Retinal pigment epithelial cell (primary cell): ENCODE data around the gene WDPCP.
"Not testable (repeated sequence)": the region's sequence is repeated elsewhere in the genome, so short reads cannot be mapped to it uniquely, and the experiment has no call there.

ENCODE experiments used
- DNase-seq: peaks from one replicate; pipeline ENCODE4 v3.0.0-alpha.2; 2010; ENCODE audit warnings: low read depth
- H3K4me3 ChIP-seq: 2 replicates; pipeline ENCODE4 v1.5.1; 2011; ENCODE audit warnings: mild to moderate bottlenecking, low read length, control low read depth, moderate library complexity
- TF ChIP-seq, protein P1 (sequence below): conservative IDR thresholded peaks from 2 replicates; pipeline ENCODE4 v1.5.1; 2011; ENCODE audit warnings: low read depth, low read length, control low read depth, inconsistent platforms

WDPCP gene

DNA sequence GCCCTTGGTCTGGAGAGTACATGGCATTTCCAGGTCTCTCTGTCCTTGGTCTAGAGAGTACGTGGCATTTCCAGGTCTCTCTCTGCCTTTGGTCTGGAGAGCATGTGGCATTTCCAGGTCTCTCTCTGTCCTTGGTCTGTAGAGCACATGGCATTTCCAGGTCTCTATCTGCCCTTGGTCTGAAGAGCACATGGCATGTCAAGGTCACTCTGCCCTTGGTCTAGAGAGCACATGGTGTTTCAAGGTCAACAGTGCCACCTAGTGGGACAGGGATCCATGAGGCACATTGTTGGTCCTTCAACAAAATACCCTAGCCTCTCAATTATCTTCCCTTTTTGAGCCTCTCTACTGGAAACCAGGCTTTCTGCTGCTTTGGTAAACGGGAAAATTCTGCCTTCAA lies 287.4 kb downstream of the WDPCP start:
- H3K4me3 ChIP-seq = no peak overlapping the region
- TF ChIP-seq, protein P1, sequence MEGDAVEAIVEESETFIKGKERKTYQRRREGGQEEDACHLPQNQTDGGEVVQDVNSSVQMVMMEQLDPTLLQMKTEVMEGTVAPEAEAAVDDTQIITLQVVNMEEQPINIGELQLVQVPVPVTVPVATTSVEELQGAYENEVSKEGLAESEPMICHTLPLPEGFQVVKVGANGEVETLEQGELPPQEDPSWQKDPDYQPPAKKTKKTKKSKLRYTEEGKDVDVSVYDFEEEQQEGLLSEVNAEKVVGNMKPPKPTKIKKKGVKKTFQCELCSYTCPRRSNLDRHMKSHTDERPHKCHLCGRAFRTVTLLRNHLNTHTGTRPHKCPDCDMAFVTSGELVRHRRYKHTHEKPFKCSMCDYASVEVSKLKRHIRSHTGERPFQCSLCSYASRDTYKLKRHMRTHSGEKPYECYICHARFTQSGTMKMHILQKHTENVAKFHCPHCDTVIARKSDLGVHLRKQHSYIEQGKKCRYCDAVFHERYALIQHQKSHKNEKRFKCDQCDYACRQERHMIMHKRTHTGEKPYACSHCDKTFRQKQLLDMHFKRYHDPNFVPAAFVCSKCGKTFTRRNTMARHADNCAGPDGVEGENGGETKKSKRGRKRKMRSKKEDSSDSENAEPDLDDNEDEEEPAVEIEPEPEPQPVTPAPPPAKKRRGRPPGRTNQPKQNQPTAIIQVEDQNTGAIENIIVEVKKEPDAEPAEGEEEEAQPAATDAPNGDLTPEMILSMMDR = no peak
- DNase-seq = no peak

- TF ChIP-seq, protein P1 = no peak
- no peak for DNase-seq
- no peak overlapping the region for H3K4me3 ChIP-seq
Measured at GRCh38 chr2:63287956-63288355, 300.3 kb downstream of the WDPCP start.

- not testable (repeated sequence) for DNase-seq, H3K4me3 ChIP-seq
Measured at GRCh38 chr2:63286520-63286919, 301.8 kb downstream of the WDPCP start.

DNA sequence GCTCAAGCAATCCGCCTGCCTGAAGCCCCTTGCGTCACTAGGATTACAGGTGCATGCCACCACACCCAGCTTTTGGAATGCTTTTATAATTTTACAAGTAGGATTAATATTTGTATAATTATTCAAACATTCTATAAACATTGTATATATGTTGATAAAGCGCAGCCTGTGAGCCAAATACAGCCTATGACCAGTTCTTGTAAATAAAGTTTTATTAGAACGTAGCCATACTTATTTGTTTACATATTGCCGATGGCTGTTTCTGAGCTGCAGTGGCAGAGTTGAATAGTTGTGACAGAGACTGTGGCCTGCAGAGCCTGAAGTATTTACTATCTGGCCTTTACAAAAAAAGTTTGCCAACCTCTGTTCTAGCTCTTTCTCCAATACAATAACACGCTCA lies 305.0 kb downstream of the WDPCP start:
- no peak overlapping the region for H3K4me3 ChIP-seq
- TF ChIP-seq, protein P1 = no peak
- no peak for DNase-seq

DNA sequence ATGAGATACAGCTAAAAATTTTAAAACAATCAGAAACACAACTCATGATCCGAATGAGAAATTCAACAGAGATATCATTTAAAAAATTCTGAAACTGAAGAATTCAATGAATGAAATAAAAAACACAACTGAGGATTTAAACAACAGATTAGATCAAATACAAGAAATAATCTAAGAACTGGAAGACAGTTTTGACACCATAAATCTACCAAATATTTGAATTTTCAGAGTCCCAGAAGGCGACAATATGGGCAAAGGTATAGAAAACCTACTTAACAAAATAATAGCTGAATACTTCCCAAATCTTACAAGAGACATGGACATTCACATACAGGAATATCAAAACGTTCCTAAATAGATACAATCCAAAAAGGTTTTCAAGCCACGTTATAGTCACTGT lies 315.7 kb downstream of the WDPCP start:
- TF ChIP-seq, protein P1 = no peak
- no peak for DNase-seq

DNA sequence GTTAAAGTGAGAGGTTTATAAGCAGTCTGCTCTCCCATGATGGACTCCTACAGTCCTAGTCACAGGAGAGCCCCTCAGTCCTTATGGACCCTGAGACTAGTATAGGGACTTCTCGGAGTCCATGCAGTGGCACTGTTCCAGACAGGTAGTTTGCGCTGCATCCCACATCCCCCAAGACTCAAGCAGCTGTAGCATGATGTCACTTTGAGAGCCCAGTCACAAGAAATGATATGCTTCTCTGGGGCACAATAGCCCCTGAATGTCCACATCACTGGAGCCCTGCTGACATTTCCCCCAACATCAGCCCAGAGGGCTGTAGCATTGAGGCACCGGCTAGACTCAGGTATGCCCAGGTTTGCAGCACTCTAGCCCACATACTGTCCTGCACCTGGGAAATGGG lies 317.6 kb downstream of the WDPCP start:
- no peak for DNase-seq
- TF ChIP-seq, protein P1 = no peak
- no peak overlapping the region for H3K4me3 ChIP-seq

More for the DNA sequence above, 315.7 kb downstream of the WDPCP start:
- H3K4me3 ChIP-seq = no peak overlapping the region

GRCh38 chr2:63268946-63269345 lies 319.3 kb downstream of the WDPCP start:
- H3K4me3 ChIP-seq = no peak overlapping the region
- no peak for DNase-seq
- TF ChIP-seq, protein P1 = no peak

DNA sequence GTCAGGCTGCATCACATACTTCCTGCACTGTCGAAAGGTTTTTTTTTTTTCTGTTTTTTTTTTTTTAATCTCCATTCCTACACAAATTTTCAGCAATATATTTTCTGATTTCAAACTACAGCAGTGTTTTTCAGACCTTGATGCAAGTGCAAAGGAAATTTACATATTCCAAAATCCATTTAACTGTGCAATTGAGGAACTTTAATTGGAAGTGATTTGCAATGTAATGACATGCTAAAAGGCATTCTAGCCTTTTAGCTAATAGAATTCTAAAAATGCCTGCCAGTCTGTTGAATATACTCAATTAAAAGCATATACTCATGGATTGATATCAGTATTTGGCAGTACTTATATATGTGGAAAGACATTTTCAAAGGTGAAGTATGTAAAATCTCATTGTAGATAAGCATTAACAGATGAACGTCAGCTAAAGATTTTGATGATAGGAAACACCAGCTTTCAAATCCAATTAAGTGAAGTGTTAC lies 327.1 kb downstream of the WDPCP start:
- H3K4me3 ChIP-seq = no peak overlapping the region
- no peak for DNase-seq
- TF ChIP-seq, protein P1 = no peak
